K562 (cell line): ENCODE data around the gene SGSH. TPM values are rescaled to one million over a fixed set of nuclear protein-coding genes. Genes with fewer than 3 reads are reported as not detected.

Experiments
- ATAC-seq: fragments of 200-7000 bp; cut with Tn5 transposase; 3 replicates; pipeline ENCODE4 v1.9.1; 2020; ENCODE audit warnings: moderate library complexity
- BruUV-seq: library from RNA; stranded (reverse); fragments of 400-500 nt; replicated peaks from 2 replicates; lab custom pipeline; 2021; lab: Mats Ljungman, UMichigan
- CTCF ChIA-PET: fragments of 300-600 bp; formaldehyde crosslinking; extraction: SDS; loops from one replicate; lab custom pipeline; 2021; ENCODE audit warnings: low intra/inter-chr PET ratio; lab: Yijun Ruan, JAX
- POLR2A ChIA-PET: fragments of 300-600, 350-650 bp; sonication (Branson Sonifier 250); formaldehyde crosslinking; extraction: SDS; loops from one replicate; lab custom pipeline; 2021; ENCODE audit warnings: antibody characterized with exemption, inconsistent platforms; lab: Yijun Ruan, JAX
- DNase-seq, 4 experiments: peaks; one replicate each; pipeline versions ENCODE4 v3.0.0 to v3.0.0-alpha.2; 2011 to 2018; ENCODE audit warnings: low spot score in 3 of 4, mixed read lengths in 3 of 4; ENCODE audit errors: extremely low read depth in 1 of 4
- FAIRE-seq: peaks from 2 replicates; lab custom pipeline; 2011; peaks lifted over from hg19 to GRCh38; lab: Jason Lieb, UNC
- H2AFZ ChIP-seq: 2 replicates; pipeline ENCODE4 v1.6.0; 2011; ENCODE audit warnings: low read depth, low read length, control low read depth, inconsistent platforms
- H3K27ac ChIP-seq: fragments of 200-600 bp; 3 replicates; pipeline ENCODE4 v1.8.0; 2011; ENCODE audit warnings: low read depth, mild to moderate bottlenecking, control low read depth, inconsistent platforms, low read length, moderate library complexity, mixed read lengths; ENCODE audit errors: extremely low read depth
- H3K27me3 ChIP-seq, 2 experiments: fragments of 300-600 bp in 1 of 2; 2 replicates in 1 of 2; 3 replicates in 1 of 2; pipeline versions ENCODE4 v1.6.0 to v1.8.0; 2011; ENCODE audit warnings: inconsistent platforms in 2 of 2, low read length in 2 of 2, mild to moderate bottlenecking in 1 of 2, mixed read lengths in 1 of 2, moderate library complexity in 1 of 2; ENCODE audit not compliant: control insufficient read depth in 2 of 2, insufficient read depth in 2 of 2
- H3K36me3 ChIP-seq: fragments of 300-600 bp; 3 replicates; pipeline ENCODE4 v1.8.0; 2011; ENCODE audit warnings: mild to moderate bottlenecking, low read length, inconsistent platforms; ENCODE audit not compliant: control insufficient read depth, insufficient read depth
- H3K4me1 ChIP-seq, 2 experiments: fragments of 200-600 bp in 1 of 2; replicated peaks in 1 of 2; 2 replicates in 1 of 2; 3 replicates in 1 of 2; pipeline versions ENCODE4 v1.5.1 to v1.8.0; 2011; ENCODE audit warnings: inconsistent platforms in 2 of 2, low read length in 2 of 2, mild to moderate bottlenecking in 1 of 2, mixed read lengths in 1 of 2, moderate library complexity in 1 of 2; ENCODE audit not compliant: control insufficient read depth in 2 of 2, insufficient read depth in 2 of 2
- H3K4me2 ChIP-seq: 2 replicates; pipeline ENCODE4 v1.6.1; 2011; ENCODE audit warnings: low read length, control low read depth, inconsistent platforms, mixed read lengths; ENCODE audit not compliant: insufficient read depth
- H3K4me3 ChIP-seq: fragments of 200-600 bp; sonication (generic), shearing (Covaris generic); 2 replicates; pipeline ENCODE4 v1.5.1; 2016; ENCODE audit warnings: control low read depth, inconsistent platforms
- H3K79me2 ChIP-seq: fragments of 200-600 bp; 3 replicates; pipeline ENCODE4 v1.8.0; 2011; ENCODE audit warnings: low read length, inconsistent platforms; ENCODE audit not compliant: control insufficient read depth, insufficient read depth
- H3K9ac ChIP-seq, 2 experiments: 2 replicates each; pipeline versions ENCODE4 v1.6.0 to v1.6.1; 2011; ENCODE audit warnings: low read depth in 2 of 2, low read length in 2 of 2, control low read depth in 1 of 2, inconsistent platforms in 1 of 2, mild to moderate bottlenecking in 1 of 2, mixed read lengths in 1 of 2; ENCODE audit not compliant: insufficient read depth in 1 of 2
- H3K9me1 ChIP-seq: one replicate; pipeline ENCODE4 v1.6.0; 2011; ENCODE audit warnings: inconsistent platforms, mild to moderate bottlenecking, low read length, moderate library complexity; ENCODE audit not compliant: control insufficient read depth, insufficient read depth
- H3K9me3 ChIP-seq: replicated peaks from 2 replicates; pipeline ENCODE4 v1.5.1; 2011; ENCODE audit warnings: low read depth, low read length, inconsistent platforms; ENCODE audit not compliant: control insufficient read depth, insufficient read depth
- H4K20me1 ChIP-seq: replicated peaks from 2 replicates; pipeline ENCODE4 v1.6.1; 2011; ENCODE audit warnings: low read length, inconsistent platforms, mixed read lengths; ENCODE audit not compliant: control insufficient read depth, insufficient read depth
- BDP1 ChIP-seq: IDR thresholded peaks from 3 replicates; pipeline ENCODE4 v1.6.1; 2011; ENCODE audit not compliant: insufficient read length, insufficient read depth
- ELF1 ChIP-seq: fragments of 200-800 bp; sonication (Bioruptor generic); IDR thresholded peaks from 2 replicates; pipeline ENCODE4 v1.6.1; 2016; ENCODE audit warnings: missing genetic modification characterization, missing compliant biosample characterization
- EP400 ChIP-seq: fragments of 450-650 bp; IDR thresholded peaks from 2 replicates; pipeline ENCODE4 v1.6.1; 2017; ENCODE audit warnings: antibody characterized with exemption, mild to moderate bottlenecking, moderate library complexity
- KDM5B ChIP-seq: fragments of 200-600 bp; sonication (generic); IDR thresholded peaks from 2 replicates; pipeline ENCODE4 v1.6.1; 2012; ENCODE audit warnings: low read depth, mild to moderate bottlenecking, moderate library complexity, low read length, control low read depth, inconsistent platforms; ENCODE audit not compliant: insufficient replicate concordance
- MTA3 ChIP-seq: fragments of 450-650 bp; formaldehyde crosslinking; IDR thresholded peaks from 2 replicates; pipeline ENCODE4 v1.6.1; 2017; ENCODE audit warnings: mild to moderate bottlenecking, borderline replicate concordance
- POLR2G ChIP-seq: fragments of 200-400 bp; formaldehyde crosslinking; IDR thresholded peaks from 2 replicates; pipeline ENCODE4 v1.6.1; 2017; ENCODE audit warnings: low read depth, mild to moderate bottlenecking, antibody characterized with exemption, low read length, moderate library complexity
- RNF2 ChIP-seq: sonication (generic); IDR thresholded peaks from 2 replicates; pipeline ENCODE4 v1.6.1; 2016
- SMARCE1 ChIP-seq: fragments of 450-650 bp; IDR thresholded peaks from 2 replicates; pipeline ENCODE4 v1.7.1; 2016; ENCODE audit warnings: mild to moderate bottlenecking
- TRIM24 ChIP-seq, 2 experiments: fragments of 450-650 bp; IDR thresholded peaks; 2 replicates each; pipeline ENCODE4 v1.6.1; 2016
- WGBS: fragments of 100-300 bp; shearing (Covaris generic); methylation state at CpG from one replicate; pipeline ENCODE4 v1.1.6; 2016; ENCODE audit warnings: low coverage, mixed read lengths; ENCODE audit not compliant: insufficient coverage; ENCODE audit errors: missing lambda C conversion rate; 5-methylcytosine and 5-hydroxymethylcytosine counted together
- in situ Hi-C: fragments of 300-500 bp; cut with MboI; formaldehyde crosslinking; loops from 4 replicates; pipeline ENCODE4 v1.15.0; 2018; ENCODE audit warnings: inconsistent platforms, mixed read lengths
- intact Hi-C: fragments of 100-400 bp; cut with micrococcal nuclease; formaldehyde crosslinking; loops from 2 replicates; pipeline ENCODE4 v1.14.2; 2022
- polyA plus RNA-seq, 8 experiments: library from polyadenylated mRNA; depleted of rRNA in 4 of 8; stranded (reverse) in 5 of 8; unstranded in 3 of 8; fragments of >200 nt; fragmentation: Nextera tagmentation in 2 of 8; fragmentation: Illumina TruSeq in 1 of 8; extraction: Ambion mirVana in 2 of 8; extraction: Trizol in 1 of 8; gene quantifications; 2 replicates each; pipeline versions ENCODE4 v1.2.1 to v1.2.3, GENCODE V29; 2011 to 2014; ENCODE audit warnings: inconsistent platforms in 1 of 8, missing spikeins in 1 of 8
- total RNA-seq, 7 experiments: library from RNA; depleted of rRNA in 6 of 7; stranded (reverse); fragments of >200 nt in 6 of 7; fragmentation: Illumina TruSeq in 2 of 7; extraction: Trizol in 2 of 7; gene quantifications; 2 replicates each; pipeline versions ENCODE4 v1.2.1 to v1.2.3, GENCODE V29; 2011 to 2021; ENCODE audit warnings: low replicate concordance in 1 of 7
- TF ChIP-seq, protein P1 (sequence below), 2 experiments: fragments of 450-650 bp in 1 of 2; sonication (generic) in 1 of 2; formaldehyde crosslinking in 1 of 2; IDR thresholded peaks; 2 replicates each; pipeline versions ENCODE4 v1.7.1 to v1.9.0; 2016 to 2022; ENCODE audit warnings: inconsistent platforms in 1 of 2, mild to moderate bottlenecking in 1 of 2, missing genetic modification reagents in 1 of 2

The SGSH gene
- total and polyA plus RNA-seq, 9 of the 15 experiments (the other 6 are each of a cell fraction or from before 2014, with no cell fraction given), result 0.25 to 15.7 (median 4.9) TPM

DNA sequence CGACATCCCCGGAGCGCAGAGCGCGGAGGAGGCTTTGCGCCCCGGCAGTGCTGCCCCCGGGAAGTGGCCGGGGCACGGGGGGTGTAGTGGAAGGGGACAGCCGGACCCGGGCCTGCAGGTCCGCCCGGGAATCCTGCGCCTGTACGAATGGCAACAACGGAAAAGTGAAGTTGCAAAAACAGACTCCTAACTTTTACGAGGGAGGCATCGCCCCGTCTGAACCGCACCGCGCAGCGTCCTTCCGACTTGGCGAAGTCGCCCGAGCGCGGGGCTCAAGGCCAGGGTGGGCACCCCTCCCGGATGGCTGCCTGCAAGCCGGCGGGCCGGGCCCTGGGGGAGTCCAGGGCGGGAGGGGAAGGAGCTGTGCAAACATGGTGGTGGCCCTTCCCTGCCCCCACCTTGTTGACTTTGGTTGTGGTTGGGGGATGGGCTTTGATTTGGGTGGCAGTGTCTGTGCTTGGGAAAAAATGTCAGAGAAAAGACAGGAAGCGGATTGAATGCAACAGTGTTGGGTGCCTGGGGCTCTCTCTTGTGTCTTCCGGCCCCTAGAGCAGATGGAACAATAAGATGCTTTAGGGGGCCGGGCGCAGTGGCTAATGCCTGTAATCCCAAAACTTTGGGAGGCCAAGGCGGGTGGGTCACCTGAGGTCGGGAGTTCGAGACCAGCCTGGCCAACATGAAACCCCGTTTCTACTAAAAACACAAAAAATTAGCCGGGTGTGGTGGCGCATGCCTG, 41.2 kb upstream of the SGSH start:
- H3K27me3 ChIP-seq, result no peaks in the 10 kb centered on the region
- peaks cover 16% of the 10 kb centered on the region; the same call in 2 of the 3 replicates for H3K36me3 ChIP-seq
- DNase-seq, result peak; percentile 34 to 59 (median 36)
- no peaks in the 10 kb centered on the region for H3K9me3 ChIP-seq
- BruUV-seq, result TSS peak; percentile 70
- WGBS, result 2% methylated on average over 39 of the region's 45 CpGs
- H4K20me1 ChIP-seq, result no peaks in the 10 kb centered on the region
- no peak for FAIRE-seq
- peaks cover 27% of the 10 kb centered on the region for H3K79me2 ChIP-seq
- peak overlapping the region; percentile 57; the same call in 1 of the 2 replicates for H2AFZ ChIP-seq
- in situ Hi-C loops (no loop called here), intact Hi-C loops (no loop called here)
- ChIA-PET POLR2A (interaction anchor here (1.2 kb wide), 1 partner anchor 9 kb away, joined by 5 read pairs; no protein-coding TSS in a partner anchor), CTCF (no interaction called here)
- H3K4me3 ChIP-seq, result peak overlapping the region; percentile 65
- H3K4me2 ChIP-seq, result peak overlapping the region; percentile 80
- H3K4me1 ChIP-seq, result peaks cover 53 to 72% of the 10 kb centered on the region in 2 experiments
- H3K27ac ChIP-seq, result peak overlapping the region; percentile 84
- H3K9ac ChIP-seq, result peak overlapping the region; percentile 75 to 98
- no peaks in the 10 kb centered on the region for H3K9me1 ChIP-seq
- ATAC-seq, result peak; percentile 23
- TF ChIP-seq ELF1 (tag) (0 out of 2 replicates have a peak, but pooled peaks have one; percentile 36), MTA3 (0 out of 2 replicates have a peak, but pooled peaks have one; percentile 29), SMARCE1 (peak; percentile 25; the same call in 1 of the 2 replicates), RNF2 (0 out of 2 replicates have a peak, but pooled peaks have one; percentile 45), TRIM24 (IDR thresholded peaks at IDR 0.05) (peak in 1 of 2 experiments; percentile 70; a peak in 1 of 4 replicates), BDP1 (no peak), KDM5B (peak; percentile 26), POLR2G (peak; percentile 65), EP400 (peak; percentile 4; the same call in 1 of the 2 replicates)
- TF ChIP-seq, protein P1, sequence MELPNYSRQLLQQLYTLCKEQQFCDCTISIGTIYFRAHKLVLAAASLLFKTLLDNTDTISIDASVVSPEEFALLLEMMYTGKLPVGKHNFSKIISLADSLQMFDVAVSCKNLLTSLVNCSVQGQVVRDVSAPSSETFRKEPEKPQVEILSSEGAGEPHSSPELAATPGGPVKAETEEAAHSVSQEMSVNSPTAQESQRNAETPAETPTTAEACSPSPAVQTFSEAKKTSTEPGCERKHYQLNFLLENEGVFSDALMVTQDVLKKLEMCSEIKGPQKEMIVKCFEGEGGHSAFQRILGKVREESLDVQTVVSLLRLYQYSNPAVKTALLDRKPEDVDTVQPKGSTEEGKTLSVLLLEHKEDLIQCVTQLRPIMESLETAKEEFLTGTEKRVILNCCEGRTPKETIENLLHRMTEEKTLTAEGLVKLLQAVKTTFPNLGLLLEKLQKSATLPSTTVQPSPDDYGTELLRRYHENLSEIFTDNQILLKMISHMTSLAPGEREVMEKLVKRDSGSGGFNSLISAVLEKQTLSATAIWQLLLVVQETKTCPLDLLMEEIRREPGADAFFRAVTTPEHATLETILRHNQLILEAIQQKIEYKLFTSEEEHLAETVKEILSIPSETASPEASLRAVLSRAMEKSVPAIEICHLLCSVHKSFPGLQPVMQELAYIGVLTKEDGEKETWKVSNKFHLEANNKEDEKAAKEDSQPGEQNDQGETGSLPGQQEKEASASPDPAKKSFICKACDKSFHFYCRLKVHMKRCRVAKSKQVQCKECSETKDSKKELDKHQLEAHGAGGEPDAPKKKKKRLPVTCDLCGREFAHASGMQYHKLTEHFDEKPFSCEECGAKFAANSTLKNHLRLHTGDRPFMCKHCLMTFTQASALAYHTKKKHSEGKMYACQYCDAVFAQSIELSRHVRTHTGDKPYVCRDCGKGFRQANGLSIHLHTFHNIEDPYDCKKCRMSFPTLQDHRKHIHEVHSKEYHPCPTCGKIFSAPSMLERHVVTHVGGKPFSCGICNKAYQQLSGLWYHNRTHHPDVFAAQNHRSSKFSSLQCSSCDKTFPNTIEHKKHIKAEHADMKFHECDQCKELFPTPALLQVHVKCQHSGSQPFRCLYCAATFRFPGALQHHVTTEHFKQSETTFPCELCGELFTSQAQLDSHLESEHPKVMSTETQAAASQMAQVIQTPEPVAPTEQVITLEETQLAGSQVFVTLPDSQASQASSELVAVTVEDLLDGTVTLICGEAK (IDR thresholded peaks at IDR 0.05), result peak; percentile 18; the same call in 1 of the 2 replicates
- TF ChIP-seq, protein P1 (CRISPR knock-in tag; IDR thresholded peaks at IDR 0.05), result no peak
